Progenitor cell of endocrine pancreas (in vitro differentiated cells): ENCODE results near the gene ZNF189. TPM values are rescaled to one million over a fixed set of nuclear protein-coding genes. Genes with fewer than 3 reads are reported as not detected.

Experiments
- DNase-seq: peaks from one replicate; pipeline ENCODE4 v3.0.0; 2021; ENCODE audit warnings: low spot score; ENCODE audit not compliant: unreplicated experiment
- H3K27ac Mint-ChIP-seq: 2 replicates; pipeline ENCODE4 v1.8.0; 2021; ENCODE audit warnings: mild to moderate bottlenecking, moderate library complexity, mixed read lengths
- H3K27me3 Mint-ChIP-seq: 2 replicates; pipeline ENCODE4 v1.8.0; 2021; ENCODE audit warnings: mixed read lengths
- H3K36me3 Mint-ChIP-seq: 2 replicates; pipeline ENCODE4 v1.8.0; 2022; ENCODE audit warnings: mixed read lengths; ENCODE audit not compliant: insufficient read depth
- H3K4me1 Mint-ChIP-seq: 2 replicates; pipeline ENCODE4 v1.8.0; 2021; ENCODE audit warnings: low read depth, mixed read lengths
- H3K4me3 Mint-ChIP-seq: 2 replicates; pipeline ENCODE4 v1.8.0; 2021; ENCODE audit warnings: low read depth, mild to moderate bottlenecking, moderate library complexity, mixed read lengths
- H3K9me3 Mint-ChIP-seq: 2 replicates; pipeline ENCODE4 v1.8.0; 2021; ENCODE audit warnings: low read depth, mixed read lengths
- CTCF ChIP-seq: fragments of 200-600 bp; sonication (generic); IDR thresholded peaks from one replicate; pipeline ENCODE4 v1.5.0; 2021; ENCODE audit warnings: antibody characterized with exemption, mild to moderate bottlenecking; ENCODE audit not compliant: unreplicated experiment
- total RNA-seq: library from RNA; stranded (reverse); gene quantifications from 2 replicates; pipeline ENCODE4 v1.2.1, GENCODE V29; 2021

The ZNF189 gene
- total RNA-seq, 1 donor from 2014 or later, result 31.4 TPM

DNA sequence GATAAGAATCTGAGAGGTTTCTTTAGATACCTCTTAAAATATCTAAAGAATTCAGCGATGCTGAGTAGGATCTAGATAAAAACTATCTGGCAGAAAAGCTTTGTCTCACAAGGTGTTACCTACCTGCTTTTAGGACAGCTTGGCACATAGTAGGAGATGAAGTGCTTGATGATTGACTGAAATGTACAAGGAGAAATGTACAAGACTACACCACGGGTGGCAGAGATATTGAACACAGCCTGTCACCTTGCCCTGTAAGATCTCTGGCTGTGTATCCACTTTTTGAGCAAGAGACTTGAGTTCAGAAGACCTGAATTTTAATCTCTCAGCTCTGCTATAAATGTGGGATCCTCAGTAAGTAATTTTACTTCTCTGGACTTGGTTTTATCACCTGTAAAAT is 21.2 kb downstream of the ZNF189 start:
- Mint-ChIP-seq H3K4me1 (peaks cover 5% of the 10 kb centered on the region), H3K27ac (no peak overlapping the region), H3K4me3 (no peak overlapping the region), H3K27me3 (no peaks in the 10 kb centered on the region), H3K9me3 (peaks cover 6% of the 10 kb centered on the region), H3K36me3 (peaks cover 6% of the 10 kb centered on the region)
- no peak for DNase-seq
- no peak for TF ChIP-seq CTCF

DNA sequence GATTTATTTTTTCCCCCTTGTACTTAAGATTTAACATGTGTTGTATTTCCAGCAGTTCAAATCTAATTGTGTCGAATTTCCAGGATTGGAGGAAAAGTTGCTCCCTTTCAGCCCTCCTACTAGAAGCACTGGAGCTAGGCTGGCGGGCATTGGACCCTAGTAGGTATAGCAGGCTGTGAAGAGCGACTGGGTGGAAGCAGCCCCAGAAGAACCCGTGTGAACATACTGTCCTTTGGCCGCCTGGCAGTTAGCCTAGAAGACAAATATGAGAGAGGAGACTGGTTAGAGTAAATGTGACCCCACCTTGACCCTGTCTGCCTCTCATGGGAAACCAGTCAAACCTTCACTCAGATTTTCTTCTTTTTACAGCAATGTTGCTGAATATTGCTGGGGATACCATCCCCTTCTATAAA is 23.0 kb downstream of the ZNF189 start:
- H3K9me3 Mint-ChIP-seq, result no peaks in the 10 kb centered on the region
- no peak overlapping the region for H3K27ac Mint-ChIP-seq
- no peaks in the 10 kb centered on the region for H3K36me3 Mint-ChIP-seq
- no peak for TF ChIP-seq CTCF
- H3K4me3 Mint-ChIP-seq, result no peak overlapping the region
- H3K27me3 Mint-ChIP-seq, result no peaks in the 10 kb centered on the region
- peaks cover 5% of the 10 kb centered on the region for H3K4me1 Mint-ChIP-seq
- no peak for DNase-seq

GRCh38 chr9:101427358-101427757 is 28.7 kb downstream of the ZNF189 start:
- Mint-ChIP-seq H3K36me3 (no peaks in the 10 kb centered on the region), H3K4me3 (no peak overlapping the region), H3K27ac (no peak overlapping the region), H3K27me3 (no peaks in the 10 kb centered on the region), H3K9me3 (no peaks in the 10 kb centered on the region), H3K4me1 (no peaks in the 10 kb centered on the region)
- DNase-seq, result no peak
- no peak for TF ChIP-seq CTCF

DNA sequence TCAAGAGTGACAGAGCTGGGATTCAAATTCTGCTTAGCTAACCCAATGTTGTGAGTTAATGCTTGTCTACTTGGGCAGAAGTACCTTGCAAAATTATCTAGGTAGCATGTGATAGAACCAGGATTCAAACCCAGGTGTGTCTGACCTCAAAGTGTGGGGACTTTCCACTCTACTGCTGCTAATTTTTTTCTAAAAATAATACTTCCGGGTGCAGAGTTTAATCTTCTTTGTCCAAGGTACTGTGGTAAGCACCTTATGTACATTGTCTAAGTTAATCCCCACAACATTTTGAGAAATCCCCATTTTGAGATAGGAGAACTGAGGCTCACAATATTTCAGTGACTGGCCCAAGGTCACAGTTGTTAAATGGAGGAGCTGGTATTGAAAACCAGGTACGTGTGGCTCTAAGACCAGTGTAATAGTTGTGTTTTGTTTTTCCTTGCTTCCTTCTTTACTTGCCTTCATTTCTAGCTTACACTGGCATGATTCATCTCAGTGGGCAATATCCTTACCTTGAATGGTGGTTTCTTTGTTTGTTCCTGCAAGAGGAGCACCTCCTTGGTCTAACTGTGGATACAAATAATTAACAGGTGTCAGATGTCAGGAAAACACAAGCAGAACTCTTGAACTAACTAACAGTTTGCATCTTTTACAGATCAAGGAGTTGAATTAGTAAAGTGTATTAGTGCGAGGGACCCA is 29.5 kb downstream of the ZNF189 start:
- no peaks in the 10 kb centered on the region for H3K27me3 Mint-ChIP-seq
- H3K4me1 Mint-ChIP-seq, result peaks cover 2% of the 10 kb centered on the region
- no peak for DNase-seq
- no peaks in the 10 kb centered on the region for H3K9me3 Mint-ChIP-seq
- no peaks in the 10 kb centered on the region for H3K36me3 Mint-ChIP-seq
- H3K27ac Mint-ChIP-seq, result no peak overlapping the region
- TF ChIP-seq CTCF, result no peak
- H3K4me3 Mint-ChIP-seq, result no peak overlapping the region

DNA sequence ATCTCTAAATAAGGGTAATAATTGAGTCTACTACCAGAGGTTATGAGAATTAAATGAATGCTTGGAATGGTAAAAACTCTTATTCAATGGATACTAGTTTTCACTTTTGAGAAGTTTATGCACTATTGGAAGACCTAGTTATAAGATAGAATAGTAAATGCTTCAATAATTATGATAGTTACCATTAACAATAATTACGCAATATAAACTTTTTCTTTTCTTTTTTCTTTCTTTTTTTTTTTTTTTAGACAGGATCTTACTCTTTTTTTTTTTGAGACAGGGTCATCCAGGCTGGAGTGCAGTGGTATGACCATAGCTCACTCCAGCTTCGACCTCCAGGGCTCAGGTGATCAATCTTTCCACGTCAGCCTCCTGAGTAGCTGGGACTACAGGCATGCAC is 30.3 kb downstream of the ZNF189 start:
- Mint-ChIP-seq H3K27me3 (no peaks in the 10 kb centered on the region), H3K36me3 (no peaks in the 10 kb centered on the region), H3K9me3 (no peaks in the 10 kb centered on the region), H3K4me3 (no peak overlapping the region), H3K4me1 (peaks cover 4% of the 10 kb centered on the region), H3K27ac (no peak overlapping the region)
- no peak for TF ChIP-seq CTCF
- no peak for DNase-seq
